B cell (primary cell): ENCODE data around the gene ZDHHC18.

ENCODE experiments used
- CTCF ChIP-seq: fragments of 200-600 bp; IDR thresholded peaks from one replicate; pipeline ENCODE4 v1.8.0; 2022; ENCODE audit warnings: antibody characterized with exemption, mild to moderate bottlenecking
- EZH2 ChIP-seq: IDR thresholded peaks from 2 replicates; pipeline ENCODE4 v1.6.1; 2012; ENCODE audit warnings: borderline replicate concordance, low read depth, mild to moderate bottlenecking, moderate library complexity, low read length; ENCODE audit not compliant: insufficient read depth, poor library complexity, severe bottlenecking

DNA sequence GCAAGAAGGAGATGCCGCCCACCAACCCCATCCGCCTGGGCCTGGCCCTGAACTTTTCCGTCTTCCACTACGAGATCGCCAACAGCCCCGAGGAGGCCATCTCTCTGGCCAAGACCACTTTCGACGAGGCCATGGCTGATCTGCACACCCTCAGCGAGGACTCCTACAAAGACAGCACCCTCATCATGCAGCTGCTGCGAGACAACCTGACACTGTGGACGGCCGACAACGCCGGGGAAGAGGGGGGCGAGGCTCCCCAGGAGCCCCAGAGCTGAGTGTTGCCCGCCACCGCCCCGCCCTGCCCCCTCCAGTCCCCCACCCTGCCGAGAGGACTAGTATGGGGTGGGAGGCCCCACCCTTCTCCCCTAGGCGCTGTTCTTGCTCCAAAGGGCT, 37.2 kb downstream of the ZDHHC18 start:
- TF ChIP-seq CTCF (no peak), EZH2 (no peak)
